GM12878 (cell line): ENCODE data around the gene SHC2. TPM values are rescaled to one million over a fixed set of nuclear protein-coding genes. Genes with fewer than 3 reads are reported as not detected.

Experiments
- ATAC-seq: fragments of 200-7000 bp; cut with Tn5 transposase; 3 replicates; pipeline ENCODE4 v1.9.1; 2020; ENCODE audit warnings: mild to moderate bottlenecking, moderate library complexity
- BruUV-seq: library from RNA; stranded (reverse); fragments of 400-500 nt; replicated peaks from 2 replicates; lab custom pipeline; 2021; lab: Mats Ljungman, UMichigan
- CTCF ChIA-PET: fragments of 300-600 bp; sonication (Branson Sonifier 250); formaldehyde crosslinking; extraction: SDS; loops from one replicate; lab custom pipeline; 2021; ENCODE audit warnings: inconsistent platforms; lab: Yijun Ruan, JAX
- POLR2A ChIA-PET: fragments of 350-600 bp; formaldehyde crosslinking; extraction: SDS; loops from one replicate; lab custom pipeline; 2021; ENCODE audit warnings: inconsistent platforms; lab: Charles Lee
- RAD21 ChIA-PET: fragments of 300-600 bp; sonication (Branson Sonifier 250); formaldehyde crosslinking; loops from one replicate; lab custom pipeline; 2023; ENCODE audit warnings: antibody characterized with exemption; ENCODE audit not compliant: unreplicated experiment; lab: Charles Lee
- SMC1A ChIA-PET: fragments of 300-600 bp; sonication (Branson Sonifier 250); formaldehyde crosslinking; loops from one replicate; lab custom pipeline; 2023; ENCODE audit not compliant: unreplicated experiment, uncharacterized antibody; lab: Charles Lee
- DNase-seq: peaks from one replicate; pipeline ENCODE4 v3.0.0-alpha.2; 2011; ENCODE audit warnings: low read depth, low spot score
- FAIRE-seq: peaks from 3 replicates; lab custom pipeline; 2011; peaks lifted over from hg19 to GRCh38; lab: Jason Lieb, UNC
- H2AFZ ChIP-seq: 2 replicates; pipeline ENCODE4 v1.6.0; 2011; ENCODE audit warnings: low read depth, low read length, control low read depth; ENCODE audit not compliant: control insufficient read depth
- H3K27ac ChIP-seq: 2 replicates; pipeline ENCODE4 v1.5.1; 2011; ENCODE audit warnings: control low read depth; ENCODE audit not compliant: control insufficient read depth, insufficient read depth
- H3K27me3 ChIP-seq, 2 experiments: replicated peaks in 1 of 2; 2 replicates each; pipeline versions ENCODE4 v1.6.0 to v1.6.1; 2011; ENCODE audit warnings: low read length in 1 of 2; ENCODE audit not compliant: control insufficient read depth in 2 of 2, insufficient read depth in 2 of 2
- H3K36me3 ChIP-seq, 2 experiments: 2 replicates each; pipeline ENCODE4 v1.5.1; 2011; ENCODE audit warnings: low read length in 1 of 2; ENCODE audit not compliant: control insufficient read depth in 2 of 2, insufficient read depth in 2 of 2
- H3K4me1 ChIP-seq: 2 replicates; pipeline ENCODE4 v1.6.1; 2011; ENCODE audit warnings: mild to moderate bottlenecking, low read length, moderate library complexity, mixed read lengths; ENCODE audit not compliant: control insufficient read depth, insufficient read depth
- H3K4me2 ChIP-seq: 2 replicates; pipeline ENCODE4 v1.6.0; 2011; ENCODE audit warnings: control low read depth; ENCODE audit not compliant: control insufficient read depth, insufficient read depth
- H3K4me3 ChIP-seq: fragments of 200-600 bp; sonication (generic); 2 replicates; pipeline ENCODE4 v1.5.1; 2016
- H3K79me2 ChIP-seq: 2 replicates; pipeline ENCODE4 v1.6.0; 2011; ENCODE audit warnings: low read length; ENCODE audit not compliant: control insufficient read depth, insufficient read depth
- H3K9ac ChIP-seq: 2 replicates; pipeline ENCODE4 v1.8.0; 2011; ENCODE audit warnings: low read length, control low read depth, mixed read lengths; ENCODE audit not compliant: control insufficient read depth, insufficient read depth
- H3K9me3 ChIP-seq: replicated peaks from 3 replicates; pipeline ENCODE4 v1.5.1; 2011; ENCODE audit warnings: mild to moderate bottlenecking, low read length; ENCODE audit not compliant: control insufficient read depth, insufficient read depth
- H4K20me1 ChIP-seq: 2 replicates; pipeline ENCODE4 v1.6.0; 2011; ENCODE audit not compliant: control insufficient read depth, insufficient read depth
- CBFB ChIP-seq: IDR thresholded peaks from 2 replicates; pipeline ENCODE4 v1.6.1; 2016; ENCODE audit warnings: antibody characterized with exemption, low read depth
- EED ChIP-seq: sonication (generic); IDR thresholded peaks from 2 replicates; pipeline ENCODE4 v1.6.1; 2016; ENCODE audit warnings: antibody characterized with exemption, low read depth
- EGR1 ChIP-seq, 2 experiments: IDR thresholded peaks; 1 replicate in 1 of 2; 2 replicates in 1 of 2; pipeline ENCODE4 v1.6.1; 2011 to 2012; ENCODE audit warnings: low read depth in 2 of 2, low read length in 2 of 2, borderline replicate concordance in 1 of 2, mild to moderate bottlenecking in 1 of 2, moderate library complexity in 1 of 2
- EZH2 ChIP-seq: IDR thresholded peaks from 2 replicates; pipeline ENCODE4 v1.6.1; 2012; ENCODE audit warnings: low read depth, mild to moderate bottlenecking, control low read depth, inconsistent platforms, low read length, borderline replicate concordance; ENCODE audit not compliant: control insufficient read depth
- HDAC2 ChIP-seq: fragments of 200-600 bp; sonication (generic); IDR thresholded peaks from 2 replicates; pipeline ENCODE4 v1.6.1; 2017
- MTA2 ChIP-seq: fragments of 450-650 bp; IDR thresholded peaks from 2 replicates; pipeline ENCODE4 v1.6.1; 2016; ENCODE audit warnings: low read depth, mild to moderate bottlenecking, moderate library complexity
- POU2F2 ChIP-seq: IDR thresholded peaks from 3 replicates; pipeline ENCODE4 v1.6.1; 2011; ENCODE audit warnings: low read depth, mild to moderate bottlenecking, low read length, borderline replicate concordance
- SIX5 ChIP-seq: IDR thresholded peaks from 2 replicates; pipeline ENCODE4 v1.6.1; 2011; ENCODE audit warnings: mild to moderate bottlenecking, low read depth, low read length, moderate library complexity; ENCODE audit not compliant: severe bottlenecking
- WRNIP1 ChIP-seq: IDR thresholded peaks from 2 replicates; pipeline ENCODE4 v1.6.1; 2011; ENCODE audit warnings: low read depth, low read length, improper control_type of control experiment, borderline replicate concordance
- WGBS: methylation state at CpG from one replicate; pipeline ENCODE4 v1.1.6; 2016; ENCODE audit warnings: low lambda C conversion rate; ENCODE audit not compliant: insufficient replicate concordance, insufficient coverage; ENCODE audit errors: missing lambda C conversion rate; 5-methylcytosine and 5-hydroxymethylcytosine counted together
- in situ Hi-C: fragments of 300-500 bp; cut with MboI; formaldehyde crosslinking; loops from 9 replicates; pipeline ENCODE4 v1.14.3; 2018; ENCODE audit warnings: mixed read lengths
- intact Hi-C: fragments of 100-400 bp; cut with micrococcal nuclease; formaldehyde crosslinking; loops from one replicate; pipeline ENCODE4 v1.14.2; 2022; ENCODE audit not compliant: unreplicated experiment
- polyA plus RNA-seq, 11 experiments: library from polyadenylated mRNA; depleted of rRNA in 4 of 11; unstranded in 6 of 11; stranded (reverse) in 5 of 11; fragments of >200 nt; fragmentation: Nextera tagmentation in 4 of 11; fragmentation: Illumina TruSeq in 1 of 11; extraction: Ambion mirVana in 4 of 11; extraction: Trizol in 1 of 11; gene quantifications; 1 replicate in 1 of 11; 2 replicates in 10 of 11; pipeline versions ENCODE4 v1.2.1 to v1.2.3, GENCODE V29; 2011 to 2016; ENCODE audit warnings: inconsistent platforms in 2 of 11, missing spikeins in 2 of 11, low read depth in 1 of 11
- total RNA-seq, 4 experiments: library from RNA; depleted of rRNA in 3 of 4; stranded (reverse); fragments of >200 nt in 3 of 4; fragmentation: Illumina TruSeq in 1 of 4; extraction: Trizol in 1 of 4; gene quantifications; 2 replicates each; pipeline versions ENCODE4 v1.2.1 to v1.2.3, GENCODE V29; 2013 to 2021
- TF ChIP-seq, protein P1 (sequence below), 3 experiments: IDR thresholded peaks in 2 of 3; conservative IDR thresholded peaks in 1 of 3; 2 replicates each; pipeline ENCODE4 v1.5.1; 2011; ENCODE audit warnings: low read depth in 3 of 3, low read length in 3 of 3, mild to moderate bottlenecking in 3 of 3, control low read depth in 2 of 3, moderate library complexity in 2 of 3, inconsistent platforms in 1 of 3, mixed read lengths in 1 of 3; ENCODE audit not compliant: control insufficient read depth in 2 of 3, insufficient read depth in 1 of 3; ENCODE audit errors: extremely low read depth in 1 of 3
- TF ChIP-seq, protein P2 (sequence below): fragments of 450-650 bp; formaldehyde crosslinking; IDR thresholded peaks from 2 replicates; pipeline ENCODE4 v1.5.0; 2022; ENCODE audit warnings: mild to moderate bottlenecking, missing genetic modification characterization
- TF ChIP-seq, protein P3 (sequence below): IDR thresholded peaks from 2 replicates; pipeline ENCODE4 v1.6.1; 2011; ENCODE audit warnings: mild to moderate bottlenecking, low read depth, low read length, moderate library complexity; ENCODE audit not compliant: insufficient replicate concordance

SHC2 gene
- total and polyA plus RNA-seq, 10 of the 15 experiments (the other 5 are each of a cell fraction or from before 2014, with no cell fraction given) = 0.08 TPM; not detected in 9

DNA sequence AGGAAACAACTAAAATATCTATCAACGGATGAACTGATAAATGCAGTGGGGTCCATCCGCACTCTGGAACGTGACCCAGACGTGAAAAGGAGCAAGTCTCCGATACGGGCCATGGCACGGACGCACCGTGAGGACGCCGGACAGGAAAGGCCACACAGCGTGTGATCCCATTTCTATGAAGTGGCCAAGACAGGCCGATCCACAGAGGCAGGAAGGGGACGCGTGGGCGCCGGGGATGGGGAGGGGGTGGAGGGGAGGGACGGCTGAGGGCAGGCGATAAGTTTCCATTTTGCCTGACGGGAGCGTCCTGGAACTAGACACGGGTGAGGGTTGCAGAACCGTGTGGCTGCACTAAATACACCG is 13.8 kb downstream of the SHC2 start:
- no peaks in the 10 kb centered on the region for H3K79me2 ChIP-seq
- no peak overlapping the region for H3K4me2 ChIP-seq
- H3K27ac ChIP-seq = no peak overlapping the region
- H3K4me1 ChIP-seq = no peaks in the 10 kb centered on the region
- no peaks in the 10 kb centered on the region; the same call in 2 of the 3 replicates for H3K9me3 ChIP-seq
- CTCF ChIA-PET = no interaction called here
- no peak overlapping the region for H2AFZ ChIP-seq
- no peak overlapping the region for H3K4me3 ChIP-seq
- no peaks in the 10 kb centered on the region for H4K20me1 ChIP-seq
- TF ChIP-seq SIX5 = no peak
- TF ChIP-seq CBFB = no peak
- TF ChIP-seq, protein P1, sequence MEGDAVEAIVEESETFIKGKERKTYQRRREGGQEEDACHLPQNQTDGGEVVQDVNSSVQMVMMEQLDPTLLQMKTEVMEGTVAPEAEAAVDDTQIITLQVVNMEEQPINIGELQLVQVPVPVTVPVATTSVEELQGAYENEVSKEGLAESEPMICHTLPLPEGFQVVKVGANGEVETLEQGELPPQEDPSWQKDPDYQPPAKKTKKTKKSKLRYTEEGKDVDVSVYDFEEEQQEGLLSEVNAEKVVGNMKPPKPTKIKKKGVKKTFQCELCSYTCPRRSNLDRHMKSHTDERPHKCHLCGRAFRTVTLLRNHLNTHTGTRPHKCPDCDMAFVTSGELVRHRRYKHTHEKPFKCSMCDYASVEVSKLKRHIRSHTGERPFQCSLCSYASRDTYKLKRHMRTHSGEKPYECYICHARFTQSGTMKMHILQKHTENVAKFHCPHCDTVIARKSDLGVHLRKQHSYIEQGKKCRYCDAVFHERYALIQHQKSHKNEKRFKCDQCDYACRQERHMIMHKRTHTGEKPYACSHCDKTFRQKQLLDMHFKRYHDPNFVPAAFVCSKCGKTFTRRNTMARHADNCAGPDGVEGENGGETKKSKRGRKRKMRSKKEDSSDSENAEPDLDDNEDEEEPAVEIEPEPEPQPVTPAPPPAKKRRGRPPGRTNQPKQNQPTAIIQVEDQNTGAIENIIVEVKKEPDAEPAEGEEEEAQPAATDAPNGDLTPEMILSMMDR (IDR thresholded peaks at IDR 0.05 in 2 of 3, conservative IDR thresholded peaks at IDR 0.05 in 1 of 3; ENCODE audit: control insufficient read depth in 2 of 3, extremely low read depth in 1 of 3, insufficient read depth in 1 of 3, low read depth in 3 of 3, low read length in 3 of 3) = no peak
- TF ChIP-seq POU2F2 = no peak
- no peak for TF ChIP-seq HDAC2
- TF ChIP-seq, protein P2, sequence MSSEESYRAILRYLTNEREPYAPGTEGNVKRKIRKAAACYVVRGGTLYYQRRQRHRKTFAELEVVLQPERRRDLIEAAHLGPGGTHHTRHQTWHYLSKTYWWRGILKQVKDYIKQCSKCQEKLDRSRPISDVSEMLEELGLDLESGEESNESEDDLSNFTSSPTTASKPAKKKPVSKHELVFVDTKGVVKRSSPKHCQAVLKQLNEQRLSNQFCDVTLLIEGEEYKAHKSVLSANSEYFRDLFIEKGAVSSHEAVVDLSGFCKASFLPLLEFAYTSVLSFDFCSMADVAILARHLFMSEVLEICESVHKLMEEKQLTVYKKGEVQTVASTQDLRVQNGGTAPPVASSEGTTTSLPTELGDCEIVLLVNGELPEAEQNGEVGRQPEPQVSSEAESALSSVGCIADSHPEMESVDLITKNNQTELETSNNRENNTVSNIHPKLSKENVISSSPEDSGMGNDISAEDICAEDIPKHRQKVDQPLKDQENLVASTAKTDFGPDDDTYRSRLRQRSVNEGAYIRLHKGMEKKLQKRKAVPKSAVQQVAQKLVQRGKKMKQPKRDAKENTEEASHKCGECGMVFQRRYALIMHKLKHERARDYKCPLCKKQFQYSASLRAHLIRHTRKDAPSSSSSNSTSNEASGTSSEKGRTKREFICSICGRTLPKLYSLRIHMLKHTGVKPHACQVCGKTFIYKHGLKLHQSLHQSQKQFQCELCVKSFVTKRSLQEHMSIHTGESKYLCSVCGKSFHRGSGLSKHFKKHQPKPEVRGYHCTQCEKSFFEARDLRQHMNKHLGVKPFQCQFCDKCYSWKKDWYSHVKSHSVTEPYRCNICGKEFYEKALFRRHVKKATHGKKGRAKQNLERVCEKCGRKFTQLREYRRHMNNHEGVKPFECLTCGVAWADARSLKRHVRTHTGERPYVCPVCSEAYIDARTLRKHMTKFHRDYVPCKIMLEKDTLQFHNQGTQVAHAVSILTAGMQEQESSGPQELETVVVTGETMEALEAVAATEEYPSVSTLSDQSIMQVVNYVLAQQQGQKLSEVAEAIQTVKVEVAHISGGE = no peak
- no peak for TF ChIP-seq EED
- no peak for TF ChIP-seq MTA2
- TF ChIP-seq WRNIP1 = no peak
- TF ChIP-seq, protein P3, sequence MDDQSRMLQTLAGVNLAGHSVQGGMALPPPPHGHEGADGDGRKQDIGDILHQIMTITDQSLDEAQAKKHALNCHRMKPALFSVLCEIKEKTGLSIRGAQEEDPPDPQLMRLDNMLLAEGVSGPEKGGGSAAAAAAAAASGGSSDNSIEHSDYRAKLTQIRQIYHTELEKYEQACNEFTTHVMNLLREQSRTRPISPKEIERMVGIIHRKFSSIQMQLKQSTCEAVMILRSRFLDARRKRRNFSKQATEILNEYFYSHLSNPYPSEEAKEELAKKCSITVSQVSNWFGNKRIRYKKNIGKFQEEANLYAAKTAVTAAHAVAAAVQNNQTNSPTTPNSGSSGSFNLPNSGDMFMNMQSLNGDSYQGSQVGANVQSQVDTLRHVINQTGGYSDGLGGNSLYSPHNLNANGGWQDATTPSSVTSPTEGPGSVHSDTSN = no peak
- TF ChIP-seq EGR1 (IDR thresholded peaks at IDR 0.05; ENCODE audit: borderline replicate concordance in 1 of 2, low read depth in 2 of 2, low read length in 2 of 2) = no peak
- no peak for TF ChIP-seq EZH2
- POLR2A ChIA-PET = no interaction called here
- ATAC-seq (no peak), DNase-seq (no peak), FAIRE-seq (no peak)
- RAD21 ChIA-PET = interaction anchor here (1.0 kb wide), 1 partner anchor 13 kb away, joined by 3 read pairs; no protein-coding TSS in a partner anchor
- WGBS = 80% methylated on average over 19 of the region's 24 CpGs
- H3K27me3 ChIP-seq = no peaks in the 10 kb centered on the region
- in situ Hi-C loops (no loop called here), intact Hi-C loops (no loop called here)
- H3K9ac ChIP-seq = no peak overlapping the region
- no TSS peak for BruUV-seq
- no peaks in the 10 kb centered on the region for H3K36me3 ChIP-seq
- SMC1A ChIA-PET = no interaction called here
